H1 (cell line): ENCODE results near the gene CGB7. TPM values are rescaled to one million over a fixed set of nuclear protein-coding genes. Genes with fewer than 3 reads are reported as not detected.

Experiments
- CTCF ChIA-PET: fragments of 300-600 bp; sonication (Branson Sonifier 250); formaldehyde crosslinking; loops from one replicate; lab custom pipeline; 2021; ENCODE audit not compliant: partially characterized antibody; lab: Charles Lee
- POLR2A ChIA-PET: fragments of 300-600 bp; sonication (Branson Sonifier 250); formaldehyde crosslinking; loops from one replicate; lab custom pipeline; 2021; ENCODE audit warnings: inconsistent platforms; ENCODE audit not compliant: partially characterized antibody; lab: Charles Lee
- DNase-seq, 2 experiments: peaks; one replicate each; pipeline versions ENCODE4 v3.0.0 to v3.0.0-alpha.2; 2010 to 2022; ENCODE audit warnings: low spot score in 2 of 2, low read depth in 1 of 2, mixed read lengths in 1 of 2
- FAIRE-seq: peaks from 2 replicates; lab custom pipeline; 2011; peaks lifted over from hg19 to GRCh38; lab: Jason Lieb, UNC
- H2AFZ ChIP-seq: 2 replicates; pipeline ENCODE4 v1.8.1; 2012; ENCODE audit warnings: low read length, inconsistent platforms
- H2AK5ac ChIP-seq: 2 replicates; pipeline ENCODE4 v1.6.1; 2013; ENCODE audit warnings: low read depth, low read length
- H2BK120ac ChIP-seq: replicated peaks from 2 replicates; pipeline ENCODE3; 2013; ENCODE audit warnings: low read depth, low read length, inconsistent platforms
- H2BK12ac ChIP-seq: 2 replicates; pipeline ENCODE4 v1.6.1; 2013; ENCODE audit warnings: low read depth, low read length
- H2BK15ac ChIP-seq: 2 replicates; pipeline ENCODE4 v1.6.1; 2013; ENCODE audit warnings: low read length
- H2BK20ac ChIP-seq: 2 replicates; pipeline ENCODE4 v1.6.1; 2013; ENCODE audit warnings: low read length
- H2BK5ac ChIP-seq: 2 replicates; pipeline ENCODE4 v1.6.1; 2013; ENCODE audit warnings: low read depth, low read length
- H3K14ac ChIP-seq: 2 replicates; pipeline ENCODE4 v1.6.1; 2013; ENCODE audit warnings: inconsistent platforms; ENCODE audit not compliant: insufficient read length
- H3K18ac ChIP-seq: 2 replicates; pipeline ENCODE4 v1.6.1; 2013; ENCODE audit warnings: low read length; ENCODE audit errors: extremely low read depth
- H3K23ac ChIP-seq: 2 replicates; pipeline ENCODE4 v1.6.1; 2013; ENCODE audit warnings: inconsistent platforms; ENCODE audit not compliant: insufficient read length
- H3K23me2 ChIP-seq: 2 replicates; pipeline ENCODE4 v1.6.1; 2013; ENCODE audit warnings: low read depth, low read length
- H3K27ac ChIP-seq: 2 replicates; pipeline ENCODE4 v1.6.1; 2011; ENCODE audit warnings: low read depth, low read length, inconsistent platforms
- H3K27me3 ChIP-seq, 4 experiments: replicated peaks in 1 of 4; 1 replicate in 1 of 4; 2 replicates in 3 of 4; pipeline versions ENCODE4 v1.6.1 to v1.8.1; 2011 to 2013; ENCODE audit warnings: low read length in 3 of 4, mild to moderate bottlenecking in 3 of 4, inconsistent platforms in 2 of 4, mixed read lengths in 2 of 4, moderate library complexity in 1 of 4; ENCODE audit not compliant: control insufficient read depth in 3 of 4, insufficient read depth in 3 of 4; ENCODE audit errors: extremely low read depth in 1 of 4
- H3K36me3 ChIP-seq, 4 experiments: 2 replicates each; pipeline versions ENCODE4 v1.6.1 to v1.8.1; 2011 to 2013; ENCODE audit warnings: mild to moderate bottlenecking in 4 of 4, low read length in 3 of 4, moderate library complexity in 2 of 4, control low read depth in 1 of 4, inconsistent platforms in 1 of 4; ENCODE audit not compliant: insufficient read depth in 4 of 4, control insufficient read depth in 2 of 4
- H3K4ac ChIP-seq: replicated peaks from 2 replicates; pipeline ENCODE3; 2013; ENCODE audit warnings: low read length, low read depth, mixed read lengths, inconsistent platforms; ENCODE audit not compliant: insufficient read length
- H3K4me1 ChIP-seq, 4 experiments: replicated peaks in 1 of 4; 1 replicate in 1 of 4; 2 replicates in 3 of 4; pipeline versions ENCODE4 v1.6.1 to v1.8.1; 2011 to 2013; ENCODE audit warnings: low read length in 3 of 4, inconsistent platforms in 2 of 4, mixed read lengths in 1 of 4; ENCODE audit not compliant: insufficient read depth in 4 of 4, control insufficient read depth in 3 of 4
- H3K4me2 ChIP-seq, 2 experiments: 2 replicates each; pipeline versions ENCODE4 v1.6.1 to v1.8.1; 2011 to 2013; ENCODE audit warnings: low read depth in 2 of 2, low read length in 2 of 2, control low read depth in 1 of 2, inconsistent platforms in 1 of 2, mild to moderate bottlenecking in 1 of 2; ENCODE audit not compliant: insufficient read depth in 1 of 2
- H3K4me3 ChIP-seq, 4 experiments: fragments of 200-600, 300-600 bp in 1 of 4; sonication (generic), shearing (Covaris generic), sonication (Bioruptor Twin) in 1 of 4; 2 replicates each; pipeline versions ENCODE4 v1.5.1 to v1.8.1; 2011 to 2016; ENCODE audit warnings: low read length in 4 of 4, low read depth in 3 of 4, control low read depth in 2 of 4, inconsistent platforms in 2 of 4, mild to moderate bottlenecking in 2 of 4, mixed read lengths in 1 of 4, moderate library complexity in 1 of 4; ENCODE audit not compliant: insufficient read depth in 2 of 4; ENCODE audit errors: extremely low read depth in 1 of 4
- H3K56ac ChIP-seq: replicated peaks from 2 replicates; pipeline ENCODE3; 2013; ENCODE audit warnings: low read depth, mild to moderate bottlenecking, mixed read lengths, low read length, inconsistent platforms; ENCODE audit not compliant: insufficient read length
- H3K79me1 ChIP-seq: 2 replicates; pipeline ENCODE4 v1.6.1; 2013; ENCODE audit warnings: low read depth, low read length, control low read depth
- H3K79me2 ChIP-seq, 2 experiments: 2 replicates each; pipeline versions ENCODE4 v1.6.1 to v1.8.1; 2012 to 2013; ENCODE audit warnings: low read length in 2 of 2, mild to moderate bottlenecking in 2 of 2, inconsistent platforms in 1 of 2; ENCODE audit not compliant: insufficient read depth in 2 of 2, control insufficient read depth in 1 of 2
- H3K9ac ChIP-seq, 4 experiments: replicated peaks in 1 of 4; 1 replicate in 1 of 4; 2 replicates in 3 of 4; pipeline versions ENCODE4 v1.6.1 to v1.8.1; 2011 to 2013; ENCODE audit warnings: low read depth in 3 of 4, low read length in 3 of 4, control low read depth in 2 of 4, mild to moderate bottlenecking in 2 of 4, moderate library complexity in 2 of 4, inconsistent platforms in 1 of 4; ENCODE audit errors: extremely low read depth in 1 of 4
- H3K9me3 ChIP-seq, 2 experiments: 2 replicates each; pipeline versions ENCODE4 v1.6.1 to v1.8.1; 2012 to 2013; ENCODE audit warnings: mild to moderate bottlenecking in 2 of 2, moderate library complexity in 2 of 2, control low read depth in 1 of 2, inconsistent platforms in 1 of 2, low read depth in 1 of 2, low read length in 1 of 2, mixed read lengths in 1 of 2; ENCODE audit not compliant: insufficient read depth in 2 of 2
- H4K20me1 ChIP-seq, 2 experiments: replicated peaks in 1 of 2; 2 replicates each; pipeline versions ENCODE3 to v1.8.1; 2011 to 2013; ENCODE audit warnings: inconsistent platforms in 2 of 2, low read length in 2 of 2, mild to moderate bottlenecking in 1 of 2; ENCODE audit not compliant: insufficient read depth in 2 of 2, control insufficient read depth in 1 of 2
- H4K5ac ChIP-seq: 2 replicates; pipeline ENCODE4 v1.6.1; 2013; ENCODE audit warnings: low read length, low read depth, mixed read lengths, inconsistent platforms; ENCODE audit not compliant: insufficient read length
- H4K8ac ChIP-seq: 2 replicates; pipeline ENCODE4 v1.8.0; 2013; ENCODE audit warnings: mild to moderate bottlenecking, moderate library complexity, low read length, inconsistent platforms; ENCODE audit not compliant: insufficient read depth; ENCODE audit errors: extremely low read depth
- H4K91ac ChIP-seq: replicated peaks from 2 replicates; pipeline ENCODE3; 2013; ENCODE audit warnings: low read length, mixed read lengths, inconsistent platforms; ENCODE audit not compliant: insufficient read length
- ATF2 ChIP-seq: IDR thresholded peaks from 2 replicates; pipeline ENCODE4 v1.6.1; 2012; ENCODE audit warnings: low read length, inconsistent platforms
- CBX5 ChIP-seq: fragments of 300-800, 300-1000 bp; sonication (generic); IDR thresholded peaks from 2 replicates; pipeline ENCODE4 v1.7.1; 2016; ENCODE audit warnings: antibody characterized with exemption, low read length, low read depth
- CHD1 ChIP-seq: IDR thresholded peaks from 2 replicates; pipeline ENCODE4 v1.6.1; 2012; ENCODE audit warnings: low read depth, low read length, improper control_type of control experiment
- KDM5A ChIP-seq: fragments of 200-600 bp; IDR thresholded peaks from 2 replicates; pipeline ENCODE4 v1.7.1; 2012; ENCODE audit warnings: mild to moderate bottlenecking, low read length, inconsistent platforms, mixed read lengths
- POLR2A ChIP-seq, 2 experiments: IDR thresholded peaks; 1 replicate in 1 of 2; 2 replicates in 1 of 2; pipeline ENCODE4 v1.6.1; 2011; ENCODE audit warnings: low read depth in 2 of 2, low read length in 2 of 2, mild to moderate bottlenecking in 2 of 2; ENCODE audit errors: control extremely low read depth in 1 of 2
- RBBP5 ChIP-seq: IDR thresholded peaks from 2 replicates; pipeline ENCODE4 v1.7.1; 2012; ENCODE audit warnings: low read depth, mild to moderate bottlenecking, inconsistent platforms, low read length, moderate library complexity, borderline replicate concordance
- RFX5 ChIP-seq: IDR thresholded peaks from 2 replicates; pipeline ENCODE4 v1.6.1; 2011; ENCODE audit warnings: low read depth, low read length, improper control_type of control experiment, borderline replicate concordance
- SRF ChIP-seq: IDR thresholded peaks from 2 replicates; pipeline ENCODE4 v1.6.1; 2011; ENCODE audit warnings: mild to moderate bottlenecking, low read depth, low read length, moderate library complexity
- TAF7 ChIP-seq: optimal IDR thresholded peaks from 2 replicates; pipeline ENCODE3; 2011; ENCODE audit warnings: low read depth, mild to moderate bottlenecking, inconsistent platforms, low read length, moderate library complexity, borderline replicate concordance
- WGBS, 2 experiments: shearing (Covaris generic) in 1 of 2; methylation state at CpG; one replicate each; pipeline versions ENCODE4 v1.1.6 to v1.1.7; 2013 to 2015; ENCODE audit warnings: low lambda C conversion rate in 2 of 2, mixed read lengths in 2 of 2, inconsistent platforms in 1 of 2, low coverage in 1 of 2, missing lambda C conversion rate in 1 of 2; ENCODE audit not compliant: insufficient replicate concordance in 2 of 2, insufficient coverage in 1 of 2, insufficient read length in 1 of 2; ENCODE audit errors: extremely low coverage in 1 of 2, missing lambda C conversion rate in 1 of 2; 5-methylcytosine and 5-hydroxymethylcytosine counted together
- polyA plus RNA-seq, 7 experiments: library from polyadenylated mRNA; depleted of rRNA in 3 of 7; stranded (reverse) in 5 of 7; unstranded in 2 of 7; fragments of >200 nt in 5 of 7; fragments of 200-250 nt in 2 of 7; gene quantifications; 1 replicate in 5 of 7; 2 replicates in 1 of 7; 4 replicates in 1 of 7; pipeline versions ENCODE4 v1.2.1 to v1.2.3, GENCODE V29; 2011 to 2013; ENCODE audit warnings: missing spikeins in 2 of 7, mixed read lengths in 2 of 7
- total RNA-seq: library from RNA; stranded (reverse); fragmentation: NEBNext Ultra II Directional; extraction: Animal tissue kit (Norgen Biotek cat#: 25700); gene quantifications from 2 replicates; pipeline ENCODE4 v1.2.1, GENCODE V29; 2021

Gene CGB7
- total and polyA plus RNA-seq, 2 of the 8 experiments (the other 6 are each of a cell fraction or from before 2014, with no cell fraction given): 1.2 to 2.2 TPM

- Histone ChIP-seq H3K36me3 (peaks cover 10 to 25% (median 17%) of the 10 kb centered on the region in 4 experiments; a peak in 7 of 8 replicates), H2BK5ac (no peak overlapping the region), H2AK5ac (no peak overlapping the region), H3K4me2 (no peak overlapping the region), H3K23ac (no peak overlapping the region), H3K79me1 (no peaks in the 10 kb centered on the region), H3K9me3 (no peaks in the 10 kb centered on the region), H4K8ac (0 out of 2 replicates have a peak overlapping the region, but pooled peaks have one; percentile 14), H3K4me3 (no peak overlapping the region), H3K27ac (no peak overlapping the region), H4K5ac (no peak overlapping the region), H2BK15ac (no peak overlapping the region), H2BK12ac (no peak overlapping the region), H3K9ac (no peak overlapping the region), H3K56ac (no peak overlapping the region), H4K20me1 (peaks cover 3 to 5% of the 10 kb centered on the region in 2 experiments), H3K4ac (no peak overlapping the region), H3K23me2 (peaks cover 6% of the 10 kb centered on the region; the same call in 1 of the 2 replicates), H2BK20ac (no peak overlapping the region), H3K27me3 (peaks cover 0 to 15% (median 9%) of the 10 kb centered on the region in 4 experiments; a peak in 5 of 7 replicates), H4K91ac (no peak overlapping the region), H3K4me1 (peaks cover 0 to 13% (median 3%) of the 10 kb centered on the region in 4 experiments; a peak in 4 of 7 replicates), H3K79me2 (no peaks in the 10 kb centered on the region), H3K14ac (no peak overlapping the region)
- ChIA-PET POLR2A (interaction anchor here (0.6 kb wide), 1 partner anchor 42 kb away, joined by 3 read pairs; no protein-coding TSS in a partner anchor), CTCF (interaction anchor here (3.1 to 8.1 kb wide), 2 partner anchors 15 to 16 kb away, joined by 43 to 46 read pairs; no protein-coding TSS in a partner anchor)
- DNase-seq: no peak
- TF ChIP-seq KDM5A (no peak), CBX5 (no peak), TAF7 (no peak), CHD1 (no peak), RFX5 (no peak), POLR2A (IDR thresholded peaks at IDR 0.05; ENCODE audit: control extremely low read depth in 1 of 2, low read depth in 2 of 2, low read length in 2 of 2) (no peak), SRF (no peak), ATF2 (no peak), RBBP5 (no peak)
- TF ChIP-seq, all 59 proteins: peak for 0
- no peak overlapping the region for H3K18ac ChIP-seq
- FAIRE-seq: no peak
- 90% methylated on average over 18 of the region's 18 CpGs; no CpG with 5 or more reads in 1 of the 2 experiments for WGBS, 2 experiments
- no peak overlapping the region for H2BK120ac ChIP-seq
- no peak overlapping the region for H2AFZ ChIP-seq
Measured at GRCh38 chr19:49014870-49015255, 42.7 kb downstream of the CGB7 start.
